HG03095 (cell line): ENCODE measurements around the gene ZDBF2.
"Not testable (repeated sequence)": the region's sequence is repeated elsewhere in the genome, so short reads cannot be mapped to it uniquely, and the experiment has no call there.

ENCODE experiments used
- ATAC-seq: cut with Tn5 transposase; IDR thresholded peaks from one replicate; pipeline ENCODE4 v1.9.1; 2021; ENCODE audit warnings: moderate library complexity; ENCODE audit not compliant: unreplicated experiment

The ZDBF2 gene

DNA sequence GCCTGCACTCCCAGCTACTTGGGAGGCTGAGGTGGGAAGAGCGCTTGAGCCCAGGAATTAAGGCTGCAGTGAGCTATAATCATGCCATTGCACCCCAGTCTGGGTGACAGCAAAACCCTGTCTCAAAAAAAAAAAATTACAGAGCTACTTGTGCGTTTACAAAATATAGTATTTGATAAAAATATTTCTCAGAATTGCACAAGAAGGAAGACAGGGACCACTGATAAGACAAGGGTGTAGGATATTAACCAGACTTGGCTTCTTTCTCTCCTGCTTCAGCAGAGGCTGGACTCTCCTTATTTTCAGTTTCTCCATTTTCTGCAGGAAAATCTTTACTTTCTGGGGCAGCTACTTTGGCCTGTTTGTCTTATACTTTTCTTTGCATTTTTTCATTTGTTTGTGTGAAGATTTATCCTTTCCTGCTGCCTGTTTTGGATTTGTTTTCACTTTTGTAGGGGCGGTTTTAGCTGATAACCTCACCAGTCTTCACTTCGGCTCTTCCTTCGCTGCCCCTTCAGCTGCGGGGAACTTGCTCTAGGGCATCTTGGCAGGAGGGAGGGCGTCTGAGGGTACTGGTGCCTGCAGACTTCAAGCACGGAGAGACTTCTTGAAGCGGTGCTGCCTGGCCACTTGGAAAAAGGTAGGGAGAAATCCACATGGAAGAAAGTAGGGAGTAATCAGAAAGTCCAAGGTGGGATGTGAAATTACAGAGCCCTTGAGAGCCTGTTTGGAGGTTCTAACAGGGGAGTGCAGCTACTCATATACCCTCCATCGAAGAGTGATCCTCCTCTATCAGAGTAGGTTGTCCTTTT lies 14.9 kb upstream of the ZDBF2 start:
- no peak for ATAC-seq

DNA sequence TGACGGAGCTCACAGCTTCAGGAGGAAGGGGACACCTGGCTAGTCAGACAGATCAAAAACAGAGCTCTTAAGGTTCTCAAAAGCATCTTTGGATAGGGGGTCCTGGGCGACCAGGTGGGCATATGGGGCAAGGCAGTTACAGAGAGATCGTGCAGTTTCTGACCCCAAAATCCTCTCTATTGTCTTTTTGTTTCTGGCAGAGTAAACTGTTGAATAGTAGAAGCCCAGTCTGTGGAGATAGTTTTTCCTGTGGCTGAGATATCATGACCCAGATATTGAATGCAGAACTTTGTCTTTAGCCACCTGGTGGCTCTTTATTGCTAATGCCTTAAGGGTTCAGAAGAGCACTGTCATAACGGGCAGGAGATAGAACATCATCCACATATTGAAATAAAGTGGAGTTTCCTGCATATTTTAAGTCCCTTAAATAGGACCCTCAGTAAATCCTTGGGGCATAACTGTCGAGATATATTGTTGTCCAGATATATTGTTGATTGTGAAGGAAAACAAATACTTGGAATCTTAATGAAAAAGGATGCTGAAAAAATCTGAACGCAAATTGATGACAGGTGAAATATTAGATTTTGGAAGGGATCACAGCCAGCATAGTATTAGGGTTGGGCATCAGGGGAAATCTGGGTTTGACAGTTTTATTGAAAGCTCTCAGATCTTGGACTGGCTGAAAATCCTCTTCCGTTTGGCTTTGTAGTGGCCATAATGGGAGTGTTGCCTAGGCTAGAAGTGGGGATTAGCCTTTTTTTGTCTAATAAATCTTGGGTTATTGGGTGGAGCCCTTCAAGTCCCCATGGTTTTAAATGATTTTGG lies 14.1 kb upstream of the ZDBF2 start:
- ATAC-seq, result peak; percentile 57

DNA sequence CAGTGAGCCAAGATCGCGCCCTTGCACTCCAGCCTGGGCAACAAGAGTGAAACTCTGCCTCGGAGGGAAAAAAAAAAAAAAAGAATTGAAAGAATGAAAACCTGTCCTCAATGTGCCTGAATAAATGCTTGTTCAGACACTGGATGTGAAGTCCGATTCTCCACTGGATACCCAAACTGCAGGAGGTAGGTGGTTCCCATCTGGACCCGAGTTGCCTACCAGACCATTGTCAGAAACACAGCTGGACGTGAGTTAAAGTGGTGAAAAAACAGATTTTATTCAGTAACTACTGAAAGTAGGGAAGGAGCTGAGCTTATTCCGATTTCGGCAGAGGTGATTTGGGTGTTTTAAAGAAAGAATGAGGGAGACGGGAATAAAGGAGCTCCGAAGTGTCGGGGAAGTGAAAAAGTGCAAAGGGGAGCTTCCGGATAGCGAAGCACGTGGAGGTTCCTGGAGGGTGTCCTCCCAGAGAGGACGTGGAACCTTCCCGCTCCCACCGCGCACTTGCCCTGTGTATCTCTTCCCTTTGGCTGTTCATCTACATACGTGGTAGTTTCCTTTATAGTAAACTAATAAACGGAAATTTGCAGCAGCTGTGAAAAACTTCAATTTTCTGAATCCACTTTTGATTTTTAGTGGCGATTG lies 10.4 kb upstream of the ZDBF2 start:
- no peak for ATAC-seq

DNA sequence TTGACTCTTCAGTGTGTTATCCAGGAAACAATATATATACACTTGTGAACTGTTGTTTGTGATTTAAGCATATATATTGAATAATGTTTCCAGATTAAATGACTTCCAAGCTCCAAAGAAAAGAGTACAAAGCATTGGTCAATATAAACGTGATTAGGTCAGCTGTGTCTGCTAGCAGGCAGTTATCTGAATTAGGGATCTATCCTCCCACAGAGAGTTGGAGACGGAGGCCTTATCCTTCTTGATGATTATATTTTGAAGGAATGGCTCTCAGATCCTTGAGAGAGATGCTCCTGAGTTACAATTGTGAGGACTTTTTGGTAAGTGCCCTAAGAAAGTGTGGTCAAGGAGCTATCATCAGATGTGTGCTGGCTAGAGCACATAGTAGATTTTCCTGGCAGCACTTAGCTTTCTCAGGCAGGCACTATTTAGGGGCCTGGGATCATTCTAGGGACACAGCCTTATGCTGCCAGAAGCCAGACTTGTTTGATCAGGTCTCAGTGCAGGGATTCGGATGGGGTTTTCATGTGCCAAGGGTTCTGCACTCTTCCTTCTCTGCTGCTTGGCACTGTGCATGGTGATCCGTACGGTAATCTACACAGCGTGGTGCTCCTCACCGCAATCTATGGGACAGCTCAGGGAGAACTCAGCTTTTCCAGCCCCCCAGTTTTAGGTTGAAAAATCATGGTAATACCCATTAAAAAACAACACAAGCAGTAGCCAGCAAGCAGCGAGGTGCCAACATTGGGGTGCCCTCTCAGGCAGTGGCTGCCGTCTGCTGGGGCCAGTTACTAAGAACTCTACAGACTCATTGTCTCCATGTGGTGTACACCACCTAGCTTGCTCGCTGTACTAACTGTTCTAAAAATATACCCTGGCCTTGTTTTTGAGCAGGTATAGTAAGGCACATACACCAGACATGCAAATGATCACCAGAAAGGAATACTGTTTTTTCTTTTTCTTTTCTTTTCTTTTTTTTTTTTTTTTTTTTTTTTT lies 8.0 kb upstream of the ZDBF2 start:
- no peak for ATAC-seq

DNA sequence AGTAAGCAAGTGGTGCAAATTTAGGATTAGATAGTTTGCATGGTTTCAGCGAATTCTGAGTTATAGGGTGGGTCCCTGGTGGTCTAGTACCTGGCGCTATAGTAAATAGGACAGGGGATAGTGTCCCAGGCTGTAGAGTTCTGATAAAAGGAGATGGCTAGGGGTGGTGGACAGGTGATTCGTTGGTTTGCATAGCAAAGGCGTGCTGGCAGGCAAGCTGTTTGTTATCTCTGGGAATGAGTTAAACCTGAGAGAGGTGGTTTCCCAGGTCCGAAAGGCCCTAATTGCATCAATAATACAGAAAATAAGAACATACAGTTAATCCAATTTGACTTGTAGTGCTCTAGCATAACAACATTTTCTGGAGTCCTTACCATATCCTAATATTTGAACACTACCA lies 6.9 kb upstream of the ZDBF2 start:
- no peak for ATAC-seq

DNA sequence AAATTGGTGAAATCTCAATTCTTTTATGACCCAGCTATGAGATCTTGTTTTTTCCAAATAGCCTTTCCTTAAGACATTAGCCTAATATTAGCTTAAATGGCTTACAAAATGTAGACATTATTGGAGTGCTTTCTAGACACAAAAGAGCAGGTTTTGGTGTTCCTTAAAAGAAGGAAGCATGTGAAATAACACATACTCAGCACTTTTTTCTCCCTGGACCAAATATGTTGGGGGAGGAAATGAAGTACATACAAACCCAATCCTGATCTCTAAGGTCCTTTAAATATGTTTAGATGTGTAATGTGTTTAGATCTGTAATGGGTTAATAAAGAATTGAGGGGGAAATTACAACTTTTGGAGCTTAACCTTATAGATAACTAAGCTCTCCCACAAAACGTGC lies 3.4 kb upstream of the ZDBF2 start:
- no peak for ATAC-seq

DNA sequence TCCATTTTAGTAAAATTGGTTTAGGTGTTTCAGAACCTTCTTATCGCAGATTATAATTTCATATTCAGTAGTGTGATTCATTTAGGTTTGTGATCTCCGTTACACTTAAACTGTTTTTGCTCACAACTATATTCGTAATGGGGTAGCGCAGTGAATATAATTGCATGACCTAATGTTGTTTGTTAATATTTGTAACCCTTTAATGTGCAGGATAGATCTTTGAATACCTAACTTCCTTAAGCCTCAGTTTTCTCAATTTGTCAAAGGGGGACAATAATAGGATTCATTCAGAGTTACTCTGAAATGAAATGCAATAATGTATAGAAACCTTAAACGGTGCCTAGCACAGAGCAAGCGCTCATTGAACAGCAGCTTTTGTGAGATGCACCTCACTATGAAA lies 558 bp upstream of the ZDBF2 start:
- no peak for ATAC-seq

DNA sequence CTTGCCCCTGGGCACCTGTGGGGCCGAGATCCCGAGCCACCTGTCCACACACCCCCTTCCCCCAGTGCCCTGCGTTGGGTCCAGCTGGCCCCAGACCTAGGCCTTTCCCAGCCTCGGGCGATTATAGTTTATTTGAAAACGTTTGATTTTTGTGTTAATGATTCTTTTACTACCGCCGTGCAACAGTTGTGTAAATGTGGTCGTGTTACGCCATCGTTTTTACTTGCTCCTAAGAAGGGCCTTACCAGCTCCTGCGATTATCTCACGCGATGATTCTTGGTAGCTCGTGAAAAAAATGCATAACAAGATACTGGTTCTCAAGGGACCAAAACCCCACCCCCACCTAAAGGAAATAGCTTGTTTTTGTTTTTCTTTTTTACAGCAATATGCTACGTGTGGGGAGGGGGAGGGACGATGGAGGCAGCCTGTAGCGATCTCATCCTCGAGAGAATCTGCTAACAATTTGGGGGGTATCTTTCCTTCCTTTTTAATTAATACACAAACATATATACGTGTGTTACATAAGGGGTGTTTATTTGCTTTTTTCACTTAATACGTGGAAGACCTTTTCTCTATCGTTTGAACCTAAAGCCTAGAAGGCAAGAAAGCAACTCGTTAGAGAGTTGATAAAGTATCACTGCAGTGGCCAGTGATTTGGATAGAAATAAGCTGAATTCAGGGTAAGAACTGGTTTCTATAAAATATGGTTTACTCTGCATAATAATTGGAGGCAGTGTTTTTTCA lies 1.0 kb downstream of the ZDBF2 start:
- ATAC-seq, result peak; percentile 26

DNA sequence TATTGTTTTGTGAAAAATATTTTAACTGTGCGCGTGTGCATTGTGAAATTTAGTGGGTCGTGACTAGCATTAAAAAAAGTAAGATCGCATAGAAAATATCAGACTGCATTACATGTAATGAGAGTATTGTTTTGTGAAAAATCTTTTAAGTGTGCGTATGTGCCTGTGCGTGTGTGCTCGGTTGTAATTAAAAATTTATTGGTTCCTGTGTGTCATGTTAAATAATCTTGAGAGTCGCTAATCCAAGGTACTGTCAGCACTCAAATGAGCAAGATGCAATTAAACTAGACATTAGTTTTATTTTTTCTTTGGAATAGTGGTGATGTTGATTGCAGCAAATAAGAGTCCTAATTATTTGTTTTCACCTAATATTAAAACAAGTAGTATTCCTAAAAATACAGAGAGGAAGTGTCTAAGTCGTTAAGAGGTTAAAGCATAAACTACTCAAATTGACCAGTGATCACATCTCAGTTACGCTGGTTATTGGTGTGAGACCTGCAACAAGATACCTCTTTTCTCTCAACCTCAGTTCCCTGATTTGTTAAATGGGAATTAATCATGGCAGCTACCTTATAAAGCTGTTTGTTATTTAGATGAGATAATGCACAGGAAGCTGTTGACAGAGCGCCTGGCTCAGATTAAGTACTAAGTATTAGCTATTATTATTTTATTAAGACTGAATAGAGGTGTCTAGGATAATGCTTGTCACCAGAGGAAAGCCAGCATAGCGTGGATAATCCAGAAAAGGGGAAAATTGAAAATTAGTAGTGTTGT lies 1.9 kb downstream of the ZDBF2 start:
- ATAC-seq, result no peak

DNA sequence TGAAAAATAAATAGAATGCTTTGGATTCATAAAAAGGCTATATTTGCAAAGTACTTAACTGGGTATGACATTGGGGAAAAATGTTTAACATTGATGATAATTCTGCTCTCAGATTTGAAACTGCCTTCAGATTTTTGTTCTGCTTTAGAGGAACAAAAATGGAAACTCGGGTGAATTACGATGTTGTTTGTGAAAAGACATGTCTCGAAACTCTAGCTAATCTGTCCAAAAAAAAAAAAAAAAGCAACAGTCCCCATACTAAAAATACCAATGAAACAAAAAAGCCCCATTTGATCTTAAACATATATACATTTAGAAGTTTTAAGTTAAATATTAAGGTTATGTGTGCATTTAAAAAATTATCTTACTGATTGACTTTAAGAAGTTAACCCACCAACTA lies 3.0 kb downstream of the ZDBF2 start:
- no peak for ATAC-seq

DNA sequence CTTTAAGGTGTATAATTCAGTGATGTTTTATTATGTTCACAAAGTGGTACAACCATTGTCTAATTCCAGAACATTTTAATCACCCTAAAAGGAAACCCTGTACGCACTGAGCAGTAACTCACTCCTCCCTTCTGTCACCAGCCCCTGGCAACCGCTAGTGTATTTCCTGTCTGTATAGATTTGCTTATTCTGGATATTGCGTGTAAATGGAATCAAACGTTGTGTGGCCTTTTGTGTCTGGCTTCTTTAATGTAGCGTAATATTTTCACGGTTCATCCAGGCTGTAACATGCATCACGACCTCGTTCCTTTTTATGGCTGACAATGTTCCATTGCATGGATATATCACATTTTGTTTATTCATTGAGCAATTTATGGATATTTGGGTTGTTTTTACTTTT lies 8.3 kb downstream of the ZDBF2 start:
- no peak for ATAC-seq

DNA sequence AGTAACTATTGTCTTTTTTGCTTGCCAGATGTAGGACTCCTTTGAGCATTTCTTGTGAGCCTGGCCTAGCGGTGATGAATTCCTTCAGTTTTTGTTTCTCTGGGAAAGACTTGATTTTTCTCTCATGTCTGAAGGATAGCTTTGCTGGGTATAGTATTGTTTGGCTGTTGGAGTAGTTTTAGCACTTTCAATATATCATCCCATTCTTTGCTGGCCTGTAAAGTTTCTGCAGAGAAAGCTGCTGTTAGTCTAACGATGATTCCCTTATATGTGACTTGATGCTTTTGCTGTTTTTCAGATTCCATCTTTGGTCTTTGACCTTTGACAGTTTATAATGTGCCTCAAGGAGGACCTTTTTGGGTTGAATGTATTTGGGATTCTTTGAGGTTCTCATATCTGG lies 12.7 kb downstream of the ZDBF2 start:
- no peak for ATAC-seq

DNA sequence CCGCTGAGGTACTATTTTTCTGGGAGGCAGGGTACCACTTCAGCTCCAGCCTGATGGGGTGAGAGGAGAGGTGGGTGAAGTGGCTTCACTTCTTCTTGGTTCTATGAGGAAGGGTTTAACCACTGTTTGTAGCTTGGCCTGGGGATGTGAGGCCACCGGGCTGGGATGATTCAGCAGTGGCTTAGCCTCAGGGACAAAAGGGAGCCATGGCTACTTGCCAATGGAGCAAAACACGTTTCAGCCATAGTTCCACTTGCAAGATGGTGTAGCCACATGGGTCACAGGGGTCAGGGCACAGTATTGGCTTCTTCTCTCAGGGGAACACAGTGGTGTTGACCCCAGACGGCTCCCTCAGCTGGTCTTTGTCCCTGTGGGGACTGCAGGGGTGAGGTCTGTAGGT lies 14.9 kb downstream of the ZDBF2 start:
- ATAC-seq, result no peak

DNA sequence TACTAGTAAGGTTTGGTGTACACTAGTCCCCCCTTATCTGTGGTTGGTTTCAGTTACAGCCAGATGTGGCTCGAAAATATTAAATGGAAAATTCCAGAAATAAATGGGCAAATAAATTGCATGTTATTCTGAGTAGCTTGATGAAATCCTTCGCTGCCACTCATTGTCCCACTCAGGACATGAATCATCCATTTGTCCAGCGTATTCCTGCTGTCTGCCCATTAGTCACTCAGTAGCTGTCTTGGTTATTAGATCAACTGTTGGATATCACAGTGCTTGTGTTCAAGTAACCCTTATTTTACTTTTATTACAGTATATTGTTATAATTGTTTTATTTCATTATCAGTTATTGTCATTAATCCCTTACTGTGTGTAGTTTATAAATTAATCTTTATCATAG lies 21.7 kb downstream of the ZDBF2 start:
- ATAC-seq, result no peak

DNA sequence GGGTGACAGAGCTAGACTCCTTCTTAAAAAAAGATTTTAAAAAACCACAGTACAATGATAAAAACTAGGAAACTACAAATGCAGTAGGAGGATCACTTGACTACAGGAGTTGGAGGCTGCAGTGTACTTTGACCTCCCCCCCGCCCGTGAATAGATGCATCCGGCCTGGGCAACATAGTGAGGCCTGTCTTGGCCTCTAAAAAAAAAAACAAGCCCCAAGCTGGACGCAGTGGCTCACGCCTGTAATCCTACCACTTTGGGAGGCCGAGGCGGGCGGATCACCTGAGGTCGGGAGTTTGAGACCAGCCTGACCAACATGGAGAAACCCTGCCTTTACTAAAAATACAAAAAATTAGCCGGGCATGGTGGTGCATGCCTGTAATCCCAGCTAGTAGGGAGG lies 25.1 kb downstream of the ZDBF2 start:
- not testable (repeated sequence) for ATAC-seq

DNA sequence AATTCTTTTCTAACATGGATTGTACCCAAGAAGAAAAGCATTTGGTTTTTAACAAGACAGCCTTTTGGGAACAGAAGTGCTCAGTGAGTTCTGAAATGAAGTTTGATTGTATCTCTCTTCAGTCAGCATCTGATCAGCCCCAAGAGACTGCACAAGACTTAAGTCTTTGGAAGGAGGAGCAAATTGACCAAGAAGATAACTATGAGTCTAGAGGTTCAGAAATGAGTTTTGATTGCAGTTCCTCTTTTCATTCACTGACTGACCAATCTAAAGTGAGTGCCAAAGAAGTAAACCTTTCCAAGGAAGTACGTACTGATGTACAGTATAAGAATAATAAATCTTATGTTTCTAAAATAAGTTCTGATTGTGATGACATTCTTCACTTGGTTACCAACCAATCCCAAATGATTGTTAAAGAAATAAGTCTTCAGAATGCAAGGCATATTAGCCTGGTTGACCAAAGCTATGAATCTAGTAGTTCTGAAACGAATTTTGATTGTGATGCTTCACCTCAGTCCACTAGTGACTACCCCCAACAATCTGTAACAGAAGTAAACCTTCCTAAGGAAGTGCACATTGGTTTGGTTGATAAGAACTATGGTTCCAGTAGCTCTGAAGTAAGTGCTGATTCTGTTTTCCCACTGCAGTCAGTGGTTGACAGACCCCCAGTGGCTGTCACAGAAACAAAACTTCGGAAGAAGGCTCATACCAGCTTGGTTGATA lies 31.2 kb downstream of the ZDBF2 start:
- ATAC-seq, result peak; percentile 90

DNA sequence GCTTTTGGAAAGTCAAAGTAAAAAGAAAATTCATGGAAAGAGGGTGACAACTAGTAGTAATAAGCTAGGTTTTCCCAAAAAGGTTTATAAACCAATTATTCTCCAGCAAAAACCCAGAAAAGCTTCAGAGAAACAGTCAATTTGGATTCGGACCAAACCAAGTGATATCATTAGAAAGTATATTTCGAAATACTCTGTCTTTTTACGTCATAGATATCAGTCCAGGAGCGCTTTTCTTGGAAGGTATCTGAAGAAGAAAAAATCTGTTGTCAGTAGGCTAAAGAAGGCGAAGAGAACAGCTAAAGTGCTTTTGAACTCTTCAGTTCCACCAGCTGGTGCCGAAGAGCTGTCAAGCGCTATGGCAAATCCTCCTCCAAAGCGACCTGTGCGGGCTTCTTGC lies 36.6 kb downstream of the ZDBF2 start:
- ATAC-seq, result no peak

DNA sequence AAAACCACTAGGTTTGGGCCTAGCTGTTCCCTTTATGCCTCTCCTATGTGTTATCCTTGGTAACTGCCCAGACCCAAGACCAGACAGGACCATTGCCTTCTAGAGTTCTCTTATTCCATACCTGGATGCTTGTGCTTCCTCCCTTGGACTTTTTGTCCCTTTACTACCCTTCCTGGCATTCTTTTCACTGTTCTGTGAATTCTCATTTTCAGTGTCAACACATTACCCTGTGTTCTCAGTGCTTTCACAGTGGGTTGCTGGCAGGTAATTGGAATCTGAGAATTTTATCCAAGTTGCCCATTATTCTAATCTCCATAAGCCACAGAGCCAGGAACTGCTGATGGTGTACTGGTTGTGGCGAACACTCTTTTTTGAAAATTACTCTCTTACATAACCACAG lies 41.7 kb downstream of the ZDBF2 start:
- ATAC-seq, result no peak

DNA sequence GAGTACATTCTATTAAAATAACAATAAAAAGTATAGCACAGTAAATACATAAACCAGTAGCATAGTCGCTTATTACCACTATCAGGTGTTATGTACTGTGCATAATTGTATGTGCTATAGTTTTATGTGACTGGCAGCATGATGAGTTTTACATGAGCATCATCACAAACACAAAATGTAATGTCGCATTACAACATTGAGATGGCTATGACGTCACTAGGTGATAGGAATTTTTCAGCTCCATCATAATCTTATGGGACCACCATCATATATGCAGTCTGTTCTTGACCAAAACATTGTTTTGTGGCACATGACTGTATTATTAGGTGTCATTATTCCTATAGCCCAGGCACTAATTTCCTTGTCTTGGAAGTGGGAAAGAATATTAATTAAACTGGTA lies 48.6 kb downstream of the ZDBF2 start:
- ATAC-seq, result no peak
